H9 (cell line): ENCODE data around the gene PYGB. TPM values are rescaled to one million over a fixed set of nuclear protein-coding genes. Genes with fewer than 3 reads are reported as not detected.

ENCODE experiments used
- DNase-seq: peaks from one replicate; pipeline ENCODE4 v3.0.0-alpha.2; 2017
- H2AFZ ChIP-seq: one replicate; pipeline ENCODE4 v1.6.1; 2013; ENCODE audit warnings: mild to moderate bottlenecking, low read length, control low read depth, moderate library complexity
- H2AK5ac ChIP-seq: 2 replicates; pipeline ENCODE4 v1.6.1; 2013; ENCODE audit warnings: low read length, control low read depth, mixed read lengths; ENCODE audit not compliant: insufficient read length
- H2BK120ac ChIP-seq: one replicate; pipeline ENCODE4 v1.6.1; 2013; ENCODE audit warnings: low read depth, mild to moderate bottlenecking, low read length, control low read depth, inconsistent platforms; ENCODE audit not compliant: poor library complexity, severe bottlenecking
- H2BK12ac ChIP-seq: 2 replicates; pipeline ENCODE4 v1.6.1; 2013; ENCODE audit warnings: low read length, control low read depth, mixed read lengths, low read depth; ENCODE audit not compliant: insufficient read length
- H2BK15ac ChIP-seq: 2 replicates; pipeline ENCODE4 v1.6.1; 2013; ENCODE audit warnings: low read depth, low read length, control low read depth
- H2BK20ac ChIP-seq: one replicate; pipeline ENCODE4 v1.6.1; 2013; ENCODE audit warnings: low read depth, mild to moderate bottlenecking, low read length, control low read depth, inconsistent platforms; ENCODE audit not compliant: poor library complexity, severe bottlenecking
- H2BK5ac ChIP-seq: 2 replicates; pipeline ENCODE4 v1.6.1; 2013; ENCODE audit warnings: low read length, control low read depth, mixed read lengths; ENCODE audit not compliant: insufficient read length
- H3K14ac ChIP-seq: 2 replicates; pipeline ENCODE4 v1.6.1; 2013; ENCODE audit warnings: low read length, control low read depth; ENCODE audit not compliant: insufficient read depth
- H3K18ac ChIP-seq: 2 replicates; pipeline ENCODE4 v1.6.1; 2013; ENCODE audit warnings: low read depth, mild to moderate bottlenecking, mixed read lengths, low read length, control low read depth; ENCODE audit not compliant: insufficient read length
- H3K23ac ChIP-seq: 2 replicates; pipeline ENCODE4 v1.6.1; 2013; ENCODE audit warnings: low read length, control low read depth, mixed read lengths, low read depth; ENCODE audit not compliant: insufficient read length
- H3K23me2 ChIP-seq: 2 replicates; pipeline ENCODE4 v1.6.1; 2013; ENCODE audit warnings: low read depth, mild to moderate bottlenecking, mixed read lengths, low read length, control low read depth; ENCODE audit not compliant: insufficient read length, poor library complexity, severe bottlenecking
- H3K27ac ChIP-seq: 2 replicates; pipeline ENCODE4 v1.5.1; 2013; ENCODE audit warnings: low read length, control low read depth, mixed read lengths, low read depth; ENCODE audit not compliant: insufficient read length
- H3K27me3 ChIP-seq: 2 replicates; pipeline ENCODE4 v1.6.1; 2013; ENCODE audit warnings: low read length, control low read depth, inconsistent platforms; ENCODE audit not compliant: insufficient read depth
- H3K4ac ChIP-seq: 2 replicates; pipeline ENCODE4 v1.6.1; 2013; ENCODE audit warnings: low read depth, mild to moderate bottlenecking, control low read depth, inconsistent platforms, low read length, moderate library complexity
- H3K4me1 ChIP-seq: 2 replicates; pipeline ENCODE4 v1.6.1; 2013; ENCODE audit warnings: low read length, control low read depth, inconsistent platforms; ENCODE audit not compliant: insufficient read depth
- H3K4me2 ChIP-seq: 2 replicates; pipeline ENCODE4 v1.6.1; 2013; ENCODE audit warnings: low read length, control low read depth, mixed read lengths; ENCODE audit not compliant: insufficient read length, insufficient read depth
- H3K56ac ChIP-seq: 2 replicates; pipeline ENCODE4 v1.6.1; 2013; ENCODE audit warnings: low read depth, mild to moderate bottlenecking, mixed read lengths, low read length, control low read depth; ENCODE audit not compliant: insufficient read length
- H3K79me1 ChIP-seq: 2 replicates; pipeline ENCODE4 v1.6.1; 2013; ENCODE audit warnings: low read depth, mild to moderate bottlenecking, moderate library complexity, low read length, control low read depth, inconsistent platforms; ENCODE audit not compliant: insufficient read depth, poor library complexity, severe bottlenecking
- H3K79me2 ChIP-seq: 2 replicates; pipeline ENCODE4 v1.6.1; 2013; ENCODE audit warnings: low read length, control low read depth, inconsistent platforms; ENCODE audit not compliant: insufficient read depth
- H3K9ac ChIP-seq: 2 replicates; pipeline ENCODE4 v1.6.1; 2013; ENCODE audit warnings: low read length, control low read depth, mixed read lengths; ENCODE audit not compliant: insufficient read length; ENCODE audit errors: extremely low read depth
- H3K9me3 ChIP-seq: one replicate; pipeline ENCODE4 v1.6.1; 2013; ENCODE audit warnings: low read depth, low read length, inconsistent platforms; ENCODE audit not compliant: control insufficient read depth
- H3T11ph ChIP-seq: one replicate; pipeline ENCODE4 v1.6.1; 2013; ENCODE audit warnings: mild to moderate bottlenecking, low read length, control low read depth, inconsistent platforms
- H4K20me1 ChIP-seq: one replicate; pipeline ENCODE4 v1.6.1; 2013; ENCODE audit not compliant: control insufficient read depth, insufficient read length, insufficient read depth
- H4K5ac ChIP-seq: 2 replicates; pipeline ENCODE4 v1.6.1; 2013; ENCODE audit warnings: low read depth, mild to moderate bottlenecking, mixed read lengths, low read length, control low read depth; ENCODE audit not compliant: insufficient read length
- H4K8ac ChIP-seq: replicated peaks from 2 replicates; pipeline ENCODE4 v1.6.1; 2013; ENCODE audit warnings: low read length, control low read depth, mixed read lengths, low read depth; ENCODE audit not compliant: insufficient read length
- H4K91ac ChIP-seq: 2 replicates; pipeline ENCODE4 v1.6.1; 2013; ENCODE audit warnings: low read depth, mild to moderate bottlenecking, moderate library complexity, mixed read lengths, low read length, control low read depth; ENCODE audit not compliant: insufficient read length
- H3K27ac Mint-ChIP-seq, 3 experiments: 2 replicates in 2 of 3; 3 replicates in 1 of 3; pipeline ENCODE4 v1.8.0; 2020 to 2021; ENCODE audit warnings: mixed read lengths in 3 of 3, mild to moderate bottlenecking in 1 of 3, moderate library complexity in 1 of 3
- H3K27me3 Mint-ChIP-seq: 2 replicates; pipeline ENCODE4 v1.8.0; 2021; ENCODE audit warnings: low read depth, mild to moderate bottlenecking, moderate library complexity, mixed read lengths
- H3K36me3 Mint-ChIP-seq, 3 experiments: 2 replicates in 2 of 3; 3 replicates in 1 of 3; pipeline ENCODE4 v1.8.0; 2020 to 2021; ENCODE audit warnings: low read depth in 3 of 3, mixed read lengths in 3 of 3; ENCODE audit not compliant: insufficient read depth in 1 of 3
- H3K4me1 Mint-ChIP-seq, 2 experiments: 2 replicates each; pipeline ENCODE4 v1.8.0; 2020; ENCODE audit warnings: mixed read lengths in 2 of 2
- H3K4me3 Mint-ChIP-seq, 2 experiments: 2 replicates in 1 of 2; 3 replicates in 1 of 2; pipeline ENCODE4 v1.8.0; 2020 to 2021; ENCODE audit warnings: mild to moderate bottlenecking in 2 of 2, mixed read lengths in 2 of 2, moderate library complexity in 1 of 2
- H3K9me3 Mint-ChIP-seq, 2 experiments: 2 replicates in 1 of 2; 3 replicates in 1 of 2; pipeline ENCODE4 v1.8.0; 2020; ENCODE audit warnings: mild to moderate bottlenecking in 2 of 2, mixed read lengths in 2 of 2, moderate library complexity in 1 of 2
- WGBS: extraction: QIAGEN DNeasy Blood & Tissue Kit; methylation state at CpG from one replicate; pipeline ENCODE4 v1.1.7; 2013; ENCODE audit warnings: missing lambda C conversion rate, low lambda C conversion rate, mixed read lengths; ENCODE audit not compliant: insufficient read length; ENCODE audit errors: extremely low coverage; 5-methylcytosine and 5-hydroxymethylcytosine counted together
- total RNA-seq: library from RNA; stranded (reverse); gene quantifications from 2 replicates; pipeline ENCODE4 v1.2.1, GENCODE V29; 2021
- TF ChIP-seq, protein P1 (sequence below): fragments of 200-600 bp; sonication (generic); conservative IDR thresholded peaks from 3 replicates; pipeline ENCODE4 v1.8.0; 2021; ENCODE audit warnings: antibody characterized with exemption, mild to moderate bottlenecking

PYGB gene
- total RNA-seq, 1 experiment from 2014 or later, result 46.9 TPM

DNA sequence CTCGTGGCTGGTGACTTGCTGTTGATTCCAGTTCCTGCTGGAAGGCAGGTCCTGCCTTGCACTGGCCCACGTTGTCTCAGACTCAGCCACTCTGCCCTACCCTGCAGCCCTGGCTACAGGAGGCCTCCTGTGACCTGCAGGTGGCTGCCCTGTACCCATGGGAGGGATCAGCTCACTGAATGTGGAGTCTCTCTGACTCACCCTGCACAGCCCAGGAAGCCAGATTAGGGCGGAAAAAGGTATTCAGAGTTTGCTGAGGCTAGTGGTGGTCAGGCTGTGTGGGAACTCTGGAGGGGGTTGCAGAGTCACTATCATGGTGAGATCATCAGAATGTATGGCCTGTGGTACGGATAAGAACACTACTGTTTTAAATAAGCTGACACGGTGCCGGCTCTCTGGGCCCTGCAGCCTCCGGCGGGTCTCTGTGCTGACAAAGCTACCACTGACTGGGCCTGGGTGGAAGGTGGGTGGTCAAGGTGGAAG is 24.7 kb upstream of the PYGB start:
- Mint-ChIP-seq H3K9me3 (no peaks in the 10 kb centered on the region), H3K4me3 (0 out of 5 replicates have a peak overlapping the region, but pooled peaks of 1 of the 2 experiments have one; percentile 38), H3K27me3 (no peaks in the 10 kb centered on the region), H3K4me1 (peaks cover 17 to 20% of the 10 kb centered on the region in 2 experiments), H3K36me3 (peaks cover 0 to 30% (median 0%) of the 10 kb centered on the region in 3 experiments; a peak in 3 of 7 replicates), H3K27ac (peak overlapping the region; percentile 85 to 92 (median 88); a peak in 5 of 7 replicates)
- peak overlapping the region; percentile 9 for H2BK5ac ChIP-seq
- H2BK12ac ChIP-seq, result no peak overlapping the region
- no peak overlapping the region for H3K9ac ChIP-seq
- H3K56ac ChIP-seq, result no peak overlapping the region
- no peak overlapping the region for H4K5ac ChIP-seq
- H2BK120ac ChIP-seq, result no peak overlapping the region
- H2AFZ ChIP-seq, result no peak overlapping the region
- TF ChIP-seq, protein P1, sequence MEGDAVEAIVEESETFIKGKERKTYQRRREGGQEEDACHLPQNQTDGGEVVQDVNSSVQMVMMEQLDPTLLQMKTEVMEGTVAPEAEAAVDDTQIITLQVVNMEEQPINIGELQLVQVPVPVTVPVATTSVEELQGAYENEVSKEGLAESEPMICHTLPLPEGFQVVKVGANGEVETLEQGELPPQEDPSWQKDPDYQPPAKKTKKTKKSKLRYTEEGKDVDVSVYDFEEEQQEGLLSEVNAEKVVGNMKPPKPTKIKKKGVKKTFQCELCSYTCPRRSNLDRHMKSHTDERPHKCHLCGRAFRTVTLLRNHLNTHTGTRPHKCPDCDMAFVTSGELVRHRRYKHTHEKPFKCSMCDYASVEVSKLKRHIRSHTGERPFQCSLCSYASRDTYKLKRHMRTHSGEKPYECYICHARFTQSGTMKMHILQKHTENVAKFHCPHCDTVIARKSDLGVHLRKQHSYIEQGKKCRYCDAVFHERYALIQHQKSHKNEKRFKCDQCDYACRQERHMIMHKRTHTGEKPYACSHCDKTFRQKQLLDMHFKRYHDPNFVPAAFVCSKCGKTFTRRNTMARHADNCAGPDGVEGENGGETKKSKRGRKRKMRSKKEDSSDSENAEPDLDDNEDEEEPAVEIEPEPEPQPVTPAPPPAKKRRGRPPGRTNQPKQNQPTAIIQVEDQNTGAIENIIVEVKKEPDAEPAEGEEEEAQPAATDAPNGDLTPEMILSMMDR, result peak; percentile 33; the same call in 2 of the 3 replicates
- H3K23ac ChIP-seq, result no peak overlapping the region
- no peak overlapping the region for H2BK20ac ChIP-seq
- H2BK15ac ChIP-seq, result no peak overlapping the region
- H3K4me1 ChIP-seq, result no peaks in the 10 kb centered on the region
- no peak overlapping the region for H3K4ac ChIP-seq
- H3K79me2 ChIP-seq, result no peaks in the 10 kb centered on the region
- H4K20me1 ChIP-seq, result no peaks in the 10 kb centered on the region
- H3K4me2 ChIP-seq, result no peak overlapping the region
- no peaks in the 10 kb centered on the region for H3K79me1 ChIP-seq
- H3K27me3 ChIP-seq, result no peaks in the 10 kb centered on the region
- no peak overlapping the region for H4K8ac ChIP-seq
- H3K27ac ChIP-seq, result no peak overlapping the region
- H3T11ph ChIP-seq, result no peak overlapping the region
- no peak overlapping the region for H2AK5ac ChIP-seq
- no peaks in the 10 kb centered on the region for H3K23me2 ChIP-seq
- no peak overlapping the region for H4K91ac ChIP-seq
- peak; percentile 69 for DNase-seq
- no CpG with 5 or more reads among the region's 8 CpGs for WGBS
- no peak overlapping the region for H3K18ac ChIP-seq
- H3K9me3 ChIP-seq, result no peaks in the 10 kb centered on the region
- peak overlapping the region; percentile 62; the same call in 1 of the 2 replicates for H3K14ac ChIP-seq
